MM.1S (cell line): ENCODE data around the gene S100A6.
A peak's percentile ranks its signal among the peaks of the same experiment; 100 is the strongest.

Source experiments
- CTCF ChIP-seq: fragments of 300-600 bp; sonication (generic); IDR thresholded peaks from 2 replicates; pipeline ENCODE4 v1.5.1; 2016; ENCODE audit warnings: antibody characterized with exemption, low read length, mixed read lengths
- EZH2 ChIP-seq: fragments of 300-600 bp; sonication (generic); optimal IDR thresholded peaks from 2 replicates; pipeline ENCODE3; 2017; ENCODE audit warnings: low read depth, mild to moderate bottlenecking, antibody characterized with exemption, low read length, mixed read lengths
- EZH2phosphoT487 ChIP-seq: fragments of 300-600 bp; sonication (generic); IDR thresholded peaks from 2 replicates; pipeline ENCODE4 v1.6.1; 2018; ENCODE audit warnings: antibody characterized with exemption, low read length

GRCh38 chr1:153532769-153533599 is 2.8 kb downstream of the S100A6 start:
- peak; percentile 87 for TF ChIP-seq CTCF
- no peak for TF ChIP-seq EZH2
- TF ChIP-seq EZH2phosphoT487, result no peak
